ENCODE measurements around the gene ZNF846.
"Not testable (repeated sequence)": the region's sequence is repeated elsewhere in the genome, so short reads cannot be mapped to it uniquely, and the experiment has no call there.

ZNF846 gene

GRCh38 chr19:9751446-9751845, 17.1 kb downstream of the ZNF846 start:
- no peak for TF ChIP-seq CTCF (conservative IDR thresholded peaks at IDR 0.05)
- H3K27ac ChIP-seq = no peak overlapping the region

GRCh38 chr19:9741476-9742171, 26.9 kb downstream of the ZNF846 start:
- H3K27ac ChIP-seq = no peak overlapping the region
- TF ChIP-seq CTCF (conservative IDR thresholded peaks at IDR 0.05) = no peak

- no peak for TF ChIP-seq CTCF (conservative IDR thresholded peaks at IDR 0.05)
- H3K27ac ChIP-seq = no peak overlapping the region
These were observed 32.6 kb downstream of the ZNF846 start for GRCh38 chr19:9735986-9736385.

GRCh38 chr19:9730056-9730455, 38.5 kb downstream of the ZNF846 start:
- H3K27ac ChIP-seq = not testable (repeated sequence)

GRCh38 chr19:9729162-9729561, 39.4 kb downstream of the ZNF846 start:
- TF ChIP-seq CTCF (conservative IDR thresholded peaks at IDR 0.05) = no peak
- no peak overlapping the region for H3K27ac ChIP-seq

GRCh38 chr19:9727644-9728043, 40.9 kb downstream of the ZNF846 start:
- H3K27ac ChIP-seq = no peak overlapping the region
- TF ChIP-seq CTCF (conservative IDR thresholded peaks at IDR 0.05) = no peak

- H3K27ac ChIP-seq = not testable (repeated sequence)
These were observed 42.9 kb downstream of the ZNF846 start for GRCh38 chr19:9725508-9726201.

- TF ChIP-seq CTCF (conservative IDR thresholded peaks at IDR 0.05) = no peak
- no peak overlapping the region for H3K27ac ChIP-seq
These were observed 44.4 kb downstream of the ZNF846 start for GRCh38 chr19:9724157-9724556.
